ENCODE measurements around the gene SYT17. TPM values are rescaled to one million over a fixed set of nuclear protein-coding genes. Genes with fewer than 3 reads are reported as not detected.

The SYT17 gene
- polyA plus RNA-seq, 3 donors, result 0.81 to 4.9 (median 1.1) TPM

DNA sequence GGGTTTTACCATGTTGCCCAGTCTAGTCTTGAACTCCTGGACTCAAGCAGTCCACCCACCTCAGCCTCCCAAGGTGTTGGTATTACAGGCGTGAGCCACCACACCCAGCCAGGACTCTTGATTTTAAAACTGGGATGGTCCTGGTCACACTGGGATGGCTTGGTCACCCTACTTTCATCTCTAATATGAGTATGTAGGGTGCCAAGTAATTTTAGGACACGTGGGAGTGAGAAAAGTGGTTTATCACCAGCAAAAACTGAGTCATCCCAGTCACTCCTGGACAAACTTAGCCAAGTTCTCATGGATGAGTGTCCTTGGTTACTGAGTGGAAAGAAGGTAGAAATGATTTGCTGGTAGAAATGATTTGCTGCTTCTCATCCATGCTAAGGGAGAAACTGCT, 127.4 kb downstream of the SYT17 start:
- H3K9ac ChIP-seq (ENCODE audit: insufficient read depth, low read length, poor library complexity, severe bottlenecking), result no peak overlapping the region
- peaks cover 3 to 5% of the 10 kb centered on the region in 2 donors for H3K27me3 ChIP-seq (ENCODE audit: control insufficient read depth in 2 of 2, insufficient read depth in 2 of 2, low read length in 2 of 2)
- Mint-ChIP-seq H3K27me3 (ENCODE audit: low read depth in 3 of 3) (peaks cover 6 to 12% (median 9%) of the 10 kb centered on the region in 3 donors), H3K36me3 (no peaks in the 10 kb centered on the region), H3K4me1 (peaks cover 27% of the 10 kb centered on the region), H3K4me3 (no peak overlapping the region), H3K27ac (peak overlapping the region in 4 of 7 donors; percentile 51 to 94 (median 74)), H3K9me3 (no peaks in the 10 kb centered on the region)
- intact Hi-C loops (cut with micrococcal nuclease), result no loop called here
- no peaks in the 10 kb centered on the region for H3K79me2 ChIP-seq (ENCODE audit: insufficient read depth, low read length)
- H3K4me2 ChIP-seq (replicated peaks; ENCODE audit: extremely low read depth, low read length, poor library complexity, severe bottlenecking), result no peak overlapping the region
- H3K9me3 ChIP-seq (replicated peaks in 1 of 2; ENCODE audit: control insufficient read depth in 1 of 2, insufficient read depth in 1 of 2, low read length in 2 of 2), result no peaks in the 10 kb centered on the region
- H3K36me3 ChIP-seq (replicated peaks in 1 of 2; ENCODE audit: control insufficient read depth in 1 of 2, insufficient read depth in 2 of 2, low read length in 2 of 2), result no peaks in the 10 kb centered on the region
- peaks cover 23 to 27% of the 10 kb centered on the region in 2 donors for H3K4me1 ChIP-seq (ENCODE audit: control insufficient read depth in 1 of 2, insufficient read depth in 2 of 2, low read length in 2 of 2)
- no peak for TF ChIP-seq CTCF (IDR thresholded peaks at IDR 0.05)
- H2AFZ ChIP-seq (ENCODE audit: insufficient read depth, low read depth, low read length, poor library complexity, severe bottlenecking), result no peak overlapping the region
- no peaks in the 10 kb centered on the region for H4K20me1 ChIP-seq (ENCODE audit: insufficient read depth, low read length)
- no peak for DNase-seq
- no CpG with 5 or more reads among the region's 2 CpGs for WGBS (ENCODE audit: insufficient coverage)
- no peak overlapping the region for H3K4me3 ChIP-seq (replicated peaks in 1 of 3; ENCODE audit: low read depth in 2 of 3, low read length in 3 of 3)
- peak overlapping the region; percentile 55 to 73 for H3K27ac ChIP-seq (ENCODE audit: low read depth in 1 of 2, low read length in 2 of 2)

DNA sequence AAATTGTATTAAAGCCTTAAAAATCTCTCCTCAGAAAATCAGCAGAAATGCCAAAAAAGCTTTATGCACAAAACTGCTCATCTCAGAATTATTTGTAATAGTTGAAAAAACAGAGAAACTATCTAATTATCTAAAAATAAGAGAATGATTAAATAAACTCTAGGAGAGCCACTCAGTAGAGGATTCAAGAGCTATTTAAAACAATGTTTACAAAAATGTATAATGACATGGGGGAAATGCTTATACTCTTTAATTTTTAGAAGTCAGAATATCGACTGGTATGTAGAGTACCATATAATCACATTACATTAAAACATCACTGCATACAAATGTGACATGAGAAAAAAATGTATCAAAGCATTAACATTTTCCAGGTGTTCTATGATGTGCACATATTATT, 129.4 kb downstream of the SYT17 start:
- Histone ChIP-seq H3K27ac (ENCODE audit: low read depth in 1 of 2, low read length in 2 of 2) (no peak overlapping the region), H3K9me3 (replicated peaks in 1 of 2; ENCODE audit: control insufficient read depth in 1 of 2, insufficient read depth in 1 of 2, low read length in 2 of 2) (no peaks in the 10 kb centered on the region), H3K4me3 (replicated peaks in 1 of 3; ENCODE audit: low read depth in 2 of 3, low read length in 3 of 3) (no peak overlapping the region), H3K36me3 (replicated peaks in 1 of 2; ENCODE audit: control insufficient read depth in 1 of 2, insufficient read depth in 2 of 2, low read length in 2 of 2) (no peaks in the 10 kb centered on the region), H3K27me3 (ENCODE audit: control insufficient read depth in 2 of 2, insufficient read depth in 2 of 2, low read length in 2 of 2) (peaks cover 3 to 5% of the 10 kb centered on the region in 2 donors), H3K4me1 (ENCODE audit: control insufficient read depth in 1 of 2, insufficient read depth in 2 of 2, low read length in 2 of 2) (peaks cover 23 to 24% of the 10 kb centered on the region in 2 donors), H4K20me1 (ENCODE audit: insufficient read depth, low read length) (no peaks in the 10 kb centered on the region), H3K9ac (ENCODE audit: insufficient read depth, low read length, poor library complexity, severe bottlenecking) (no peak overlapping the region), H2AFZ (ENCODE audit: insufficient read depth, low read depth, low read length, poor library complexity, severe bottlenecking) (no peak overlapping the region), H3K4me2 (replicated peaks; ENCODE audit: extremely low read depth, low read length, poor library complexity, severe bottlenecking) (no peak overlapping the region), H3K79me2 (ENCODE audit: insufficient read depth, low read length) (no peaks in the 10 kb centered on the region)
- intact Hi-C loops (cut with micrococcal nuclease), result no loop called here
- Mint-ChIP-seq H3K27me3 (ENCODE audit: low read depth in 3 of 3) (peaks cover 8 to 13% (median 9%) of the 10 kb centered on the region in 3 donors), H3K4me1 (peaks cover 23% of the 10 kb centered on the region), H3K4me3 (no peak overlapping the region), H3K27ac (no peak overlapping the region), H3K9me3 (no peaks in the 10 kb centered on the region), H3K36me3 (no peaks in the 10 kb centered on the region)
- TF ChIP-seq CTCF (IDR thresholded peaks at IDR 0.05), result no peak
- no peak for DNase-seq
- no CpG with 5 or more reads among the region's 1 CpG for WGBS (ENCODE audit: insufficient coverage)
